ENCODE measurements around the gene CASP8AP2. TPM values are rescaled to one million over a fixed set of nuclear protein-coding genes. Genes with fewer than 3 reads are reported as not detected.
"Not testable (repeated sequence)": the region's sequence is repeated elsewhere in the genome, so short reads cannot be mapped to it uniquely, and the experiment has no call there.

CASP8AP2 gene
- polyA plus RNA-seq, 2 of the 4 experiments (the other 2 are of a cell fraction), result 8.2 to 13.6 TPM

DNA sequence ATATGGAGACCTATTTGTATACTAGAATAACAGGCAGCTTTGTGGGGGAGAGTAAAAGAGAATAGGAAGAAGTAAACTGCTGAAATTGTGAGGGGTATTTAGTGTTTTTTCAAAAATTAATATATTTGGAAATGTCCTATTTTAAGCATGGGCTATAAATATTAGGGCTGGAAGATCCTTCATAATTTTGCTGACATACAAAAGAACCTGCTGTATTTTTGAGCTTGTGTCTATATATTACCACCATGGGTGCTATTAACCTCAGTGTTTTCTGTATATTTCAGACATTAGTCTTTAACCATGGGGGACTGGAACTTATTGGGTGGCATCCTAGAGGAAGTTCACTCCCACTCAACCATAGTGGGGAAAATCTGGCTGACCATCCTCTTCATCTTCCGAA, 64.5 kb downstream of the CASP8AP2 start, which contains the start of gene GJA10:
TSS of gene GJA10 (plus strand) at position 301 of the 400 bp plus-strand sequence. CDS start at position 301, 0 bp downstream.
- ATAC-seq (no peak), FAIRE-seq (no peak), DNase-seq (ENCODE audit: low read depth in 1 of 2, low spot score in 1 of 2) (no peak)
- H3K4me1 ChIP-seq, result no peaks in the 10 kb centered on the region
- no peak within 1 kb of the TSS for H3K4me2 ChIP-seq
- 80% methylated on average over 1 of the region's 1 CpG for WGBS (ENCODE audit: missing lambda C conversion rate)
- H3K9me3 ChIP-seq, result no peaks in the 10 kb centered on the region
- CTCF ChIA-PET, result no interaction called here
- POLR2A ChIA-PET, result no interaction called here
- TF ChIP-seq EHMT2 (IDR thresholded peaks at IDR 0.05; ENCODE audit: low read depth) (no peak), RFX5 (IDR thresholded peaks at IDR 0.05) (no peak), CBX2 (IDR thresholded peaks at IDR 0.05; ENCODE audit: borderline replicate concordance, low read depth) (no peak), CEBPB (IDR thresholded peaks at IDR 0.05) (no peak), EHF (CRISPR knock-in tag; IDR thresholded peaks at IDR 0.05) (no peak), JUNB (IDR thresholded peaks at IDR 0.05) (no peak), TFCP2L1 (CRISPR knock-in tag; IDR thresholded peaks at IDR 0.05) (no peak), POLR2A (IDR thresholded peaks at IDR 0.05; ENCODE audit: low read length) (no peak), HOXB5 (CRISPR knock-in tag; IDR thresholded peaks at IDR 0.05) (no peak)
- TF ChIP-seq, protein P1, sequence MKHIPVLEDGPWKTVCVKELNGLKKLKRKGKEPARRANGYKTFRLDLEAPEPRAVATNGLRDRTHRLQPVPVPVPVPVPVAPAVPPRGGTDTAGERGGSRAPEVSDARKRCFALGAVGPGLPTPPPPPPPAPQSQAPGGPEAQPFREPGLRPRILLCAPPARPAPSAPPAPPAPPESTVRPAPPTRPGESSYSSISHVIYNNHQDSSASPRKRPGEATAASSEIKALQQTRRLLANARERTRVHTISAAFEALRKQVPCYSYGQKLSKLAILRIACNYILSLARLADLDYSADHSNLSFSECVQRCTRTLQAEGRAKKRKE (CRISPR knock-in tag; IDR thresholded peaks at IDR 0.05; ENCODE audit: low read depth), result no peak
- TF ChIP-seq, protein P2, sequence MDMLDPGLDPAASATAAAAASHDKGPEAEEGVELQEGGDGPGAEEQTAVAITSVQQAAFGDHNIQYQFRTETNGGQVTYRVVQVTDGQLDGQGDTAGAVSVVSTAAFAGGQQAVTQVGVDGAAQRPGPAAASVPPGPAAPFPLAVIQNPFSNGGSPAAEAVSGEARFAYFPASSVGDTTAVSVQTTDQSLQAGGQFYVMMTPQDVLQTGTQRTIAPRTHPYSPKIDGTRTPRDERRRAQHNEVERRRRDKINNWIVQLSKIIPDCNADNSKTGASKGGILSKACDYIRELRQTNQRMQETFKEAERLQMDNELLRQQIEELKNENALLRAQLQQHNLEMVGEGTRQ (IDR thresholded peaks at IDR 0.05), result no peak
- TF ChIP-seq, protein P3, sequence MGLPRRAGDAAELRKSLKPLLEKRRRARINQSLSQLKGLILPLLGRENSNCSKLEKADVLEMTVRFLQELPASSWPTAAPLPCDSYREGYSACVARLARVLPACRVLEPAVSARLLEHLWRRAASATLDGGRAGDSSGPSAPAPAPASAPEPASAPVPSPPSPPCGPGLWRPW (IDR thresholded peaks at IDR 0.05), result no peak
- no peak within 1 kb of the TSS for H3K27ac ChIP-seq
- no peak within 1 kb of the TSS for H3K4me3 ChIP-seq

DNA sequence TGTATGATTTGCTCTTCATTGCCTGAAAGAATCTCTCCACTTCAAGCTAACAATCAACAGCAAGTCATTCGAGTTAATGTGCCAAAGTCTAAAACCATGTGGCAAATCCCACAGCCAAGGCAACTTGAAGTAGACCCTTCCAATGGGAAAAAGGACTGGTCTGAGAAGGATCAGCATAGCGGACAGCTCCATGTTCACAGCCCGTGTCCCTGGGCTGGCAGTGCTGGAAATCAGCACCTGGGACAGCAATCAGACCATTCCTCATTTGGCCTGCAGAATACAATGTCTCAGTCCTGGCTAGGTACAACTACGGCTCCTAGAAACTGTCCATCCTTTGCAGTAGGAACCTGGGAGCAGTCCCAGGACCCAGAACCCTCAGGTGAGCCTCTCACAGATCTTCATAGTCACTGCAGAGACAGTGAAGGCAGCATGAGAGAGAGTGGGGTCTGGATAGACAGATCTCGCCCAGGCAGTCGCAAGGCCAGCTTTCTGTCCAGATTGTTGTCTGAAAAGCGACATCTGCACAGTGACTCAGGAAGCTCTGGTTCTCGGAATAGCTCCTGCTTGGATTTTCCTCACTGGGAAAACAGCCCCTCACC, 65.7 kb downstream of the CASP8AP2 start:
- no peak overlapping the region for H3K4me3 ChIP-seq
- H3K4me1 ChIP-seq, result no peaks in the 10 kb centered on the region
- H3K27ac ChIP-seq, result no peak overlapping the region
- WGBS (ENCODE audit: missing lambda C conversion rate), result 15% methylated on average over 4 of the region's 8 CpGs
- TF ChIP-seq MAZ (IDR thresholded peaks at IDR 0.05; ENCODE audit: borderline replicate concordance, low read depth, low read length) (no peak), ESRRA (IDR thresholded peaks at IDR 0.05; ENCODE audit: borderline replicate concordance, low read length) (no peak), GATA3 (IDR thresholded peaks at IDR 0.05; ENCODE audit: borderline replicate concordance) (no peak), EHMT2 (IDR thresholded peaks at IDR 0.05; ENCODE audit: low read depth) (peak; percentile 80)
- TF ChIP-seq, protein P4, sequence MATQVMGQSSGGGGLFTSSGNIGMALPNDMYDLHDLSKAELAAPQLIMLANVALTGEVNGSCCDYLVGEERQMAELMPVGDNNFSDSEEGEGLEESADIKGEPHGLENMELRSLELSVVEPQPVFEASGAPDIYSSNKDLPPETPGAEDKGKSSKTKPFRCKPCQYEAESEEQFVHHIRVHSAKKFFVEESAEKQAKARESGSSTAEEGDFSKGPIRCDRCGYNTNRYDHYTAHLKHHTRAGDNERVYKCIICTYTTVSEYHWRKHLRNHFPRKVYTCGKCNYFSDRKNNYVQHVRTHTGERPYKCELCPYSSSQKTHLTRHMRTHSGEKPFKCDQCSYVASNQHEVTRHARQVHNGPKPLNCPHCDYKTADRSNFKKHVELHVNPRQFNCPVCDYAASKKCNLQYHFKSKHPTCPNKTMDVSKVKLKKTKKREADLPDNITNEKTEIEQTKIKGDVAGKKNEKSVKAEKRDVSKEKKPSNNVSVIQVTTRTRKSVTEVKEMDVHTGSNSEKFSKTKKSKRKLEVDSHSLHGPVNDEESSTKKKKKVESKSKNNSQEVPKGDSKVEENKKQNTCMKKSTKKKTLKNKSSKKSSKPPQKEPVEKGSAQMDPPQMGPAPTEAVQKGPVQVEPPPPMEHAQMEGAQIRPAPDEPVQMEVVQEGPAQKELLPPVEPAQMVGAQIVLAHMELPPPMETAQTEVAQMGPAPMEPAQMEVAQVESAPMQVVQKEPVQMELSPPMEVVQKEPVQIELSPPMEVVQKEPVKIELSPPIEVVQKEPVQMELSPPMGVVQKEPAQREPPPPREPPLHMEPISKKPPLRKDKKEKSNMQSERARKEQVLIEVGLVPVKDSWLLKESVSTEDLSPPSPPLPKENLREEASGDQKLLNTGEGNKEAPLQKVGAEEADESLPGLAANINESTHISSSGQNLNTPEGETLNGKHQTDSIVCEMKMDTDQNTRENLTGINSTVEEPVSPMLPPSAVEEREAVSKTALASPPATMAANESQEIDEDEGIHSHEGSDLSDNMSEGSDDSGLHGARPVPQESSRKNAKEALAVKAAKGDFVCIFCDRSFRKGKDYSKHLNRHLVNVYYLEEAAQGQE (IDR thresholded peaks at IDR 0.05), result peak; percentile 93
- DNase-seq (ENCODE audit: low read depth in 1 of 2, low spot score in 1 of 2) (peak in 1 of 2 experiments; percentile 11), FAIRE-seq (no peak), ATAC-seq (peak; percentile 77 to 90)
- ChIA-PET POLR2A (no interaction called here), CTCF (no interaction called here)
- no peak overlapping the region for H3K4me2 ChIP-seq
- no peaks in the 10 kb centered on the region for H3K9me3 ChIP-seq

DNA sequence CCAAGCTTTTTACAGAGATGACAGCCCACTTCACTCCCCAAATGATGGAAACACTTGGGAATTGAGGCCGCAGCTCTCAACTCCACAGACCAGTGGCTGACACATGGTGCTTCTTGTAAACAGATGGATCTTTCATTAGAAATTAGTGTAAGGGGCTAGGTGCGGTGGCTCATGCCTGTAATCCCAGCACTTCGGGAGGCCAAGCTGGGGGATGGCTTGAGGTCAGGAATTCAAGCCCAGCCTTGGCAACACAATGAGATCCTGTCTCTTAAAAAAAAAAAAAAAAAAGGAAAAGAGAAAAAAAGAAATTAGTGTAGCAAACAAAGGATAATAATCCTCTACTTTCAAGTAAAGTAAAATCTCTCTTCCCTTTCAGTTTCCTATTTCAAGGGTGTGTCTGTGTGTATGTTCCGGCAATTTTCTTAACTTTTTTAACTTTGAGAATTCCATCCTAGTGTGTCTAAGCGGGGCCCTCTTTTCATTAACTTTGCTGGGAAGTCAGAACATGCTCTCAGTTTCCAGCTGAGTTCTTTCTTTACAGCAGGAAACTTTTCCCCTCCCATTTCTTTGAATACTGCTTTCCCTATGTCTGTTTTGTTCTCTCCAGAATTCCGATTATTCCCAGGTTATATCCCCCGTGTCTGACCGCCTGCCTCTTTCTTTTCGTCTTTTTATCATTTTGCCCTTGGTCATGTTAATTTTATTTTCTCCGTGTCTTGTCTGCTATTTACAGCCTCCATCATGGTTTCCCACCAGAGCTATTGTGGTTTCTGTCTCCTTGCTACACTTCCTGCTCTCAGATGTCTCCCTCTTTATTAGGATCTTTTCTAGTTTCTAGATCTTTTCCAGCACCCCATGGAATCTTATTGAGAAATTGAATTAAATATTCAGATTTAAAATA, 80.6 kb downstream of the CASP8AP2 start:
- CTCF ChIA-PET, result interaction anchor here (0.6 kb wide), 1 partner anchor 229 kb away, joined by 3 read pairs; no protein-coding TSS in a partner anchor
- H3K4me2 ChIP-seq; H3K9me3 ChIP-seq; H3K4me3 ChIP-seq; POLR2A ChIA-PET; ATAC-seq; DNase-seq (ENCODE audit: low read depth in 1 of 2, low spot score in 1 of 2); H3K4me1 ChIP-seq; H3K27ac ChIP-seq: not testable (repeated sequence)
- 72% methylated on average over 10 of the region's 10 CpGs for WGBS (ENCODE audit: missing lambda C conversion rate)
- peak; percentile 7 for FAIRE-seq
